Lower leg skin (tissue), 4 donors: ENCODE data around the gene ABR. TPM values are rescaled to one million over a fixed set of nuclear protein-coding genes. Genes with fewer than 3 reads are reported as not detected.
"Not testable (repeated sequence)": the region's sequence is repeated elsewhere in the genome, so short reads cannot be mapped to it uniquely, and the experiment has no call there.

Experiments
- DNase-seq, 2 donors: peaks; one replicate each; pipeline ENCODE4 v3.0.0-alpha.2; 2019; ENCODE audit warnings: low spot score in 2 of 2
- H3K4me3 ChIP-seq: fragments of 200-600 bp; sonication (generic); 2 replicates; pipeline ENCODE4 v1.5.1; 2017; ENCODE audit warnings: mild to moderate bottlenecking, low read depth; ENCODE audit not compliant: poor library complexity, severe bottlenecking
- CTCF ChIP-seq, 3 donors: fragments of 450-650 bp; IDR thresholded peaks; one replicate each; pipeline ENCODE4 v1.5.1; 2016; ENCODE audit warnings: antibody characterized with exemption in 3 of 3, mild to moderate bottlenecking in 3 of 3, moderate library complexity in 2 of 3
- POLR2A ChIP-seq, 2 donors: fragments of 450-650 bp; IDR thresholded peaks; one replicate each; pipeline ENCODE4 v1.6.1; 2016 to 2017; ENCODE audit warnings: antibody characterized with exemption in 2 of 2, mild to moderate bottlenecking in 1 of 2, moderate library complexity in 1 of 2
- WGBS, 2 donors: methylation state at CpG; one replicate each; pipeline ENCODE4 v1.1.5; 2018; 5-methylcytosine and 5-hydroxymethylcytosine counted together
- intact Hi-C: fragments of 100-400 bp; cut with DNase I; formaldehyde crosslinking; loops from one replicate; pipeline ENCODE4 v1.15.0; 2023; ENCODE audit warnings: low total_unique reads
- total RNA-seq, 4 donors: library from RNA; depleted of rRNA; stranded (reverse); fragments of >200 nt; gene quantifications; one replicate each; pipeline ENCODE4 v1.1.0, GENCODE V29; 2016

Gene ABR
- total RNA-seq, 4 donors from 2014 or later: 60.9 to 98.8 (median 88.3) TPM

GRCh38 chr17:1045456-1045855, 134.3 kb downstream of the ABR start:
- intact Hi-C loops: no loop called here
- WGBS, 2 donors: 76 to 80% methylated on average over 9 of the region's 9 CpGs
- TF ChIP-seq POLR2A (IDR thresholded peaks at IDR 0.05) (no peak), CTCF (IDR thresholded peaks at IDR 0.05) (no peak)
- no peak for DNase-seq
- H3K4me3 ChIP-seq: no peak overlapping the region

GRCh38 chr17:1044387-1045009, 135.3 kb downstream of the ABR start:
- 86 to 94% methylated on average over 13 of the region's 13 CpGs for WGBS, 2 donors
- H3K4me3 ChIP-seq, DNase-seq, intact Hi-C loops: not testable (repeated sequence)

GRCh38 chr17:1043601-1044251, 136.1 kb downstream of the ABR start:
- no peak overlapping the region for H3K4me3 ChIP-seq
- intact Hi-C loops: no loop called here
- no peak for DNase-seq
- TF ChIP-seq CTCF (IDR thresholded peaks at IDR 0.05) (no peak), POLR2A (IDR thresholded peaks at IDR 0.05) (no peak)
- WGBS, 2 donors: 54 to 73% methylated on average over 18 to 21 of the region's 21 CpGs

- TF ChIP-seq POLR2A (IDR thresholded peaks at IDR 0.05) (no peak), CTCF (IDR thresholded peaks at IDR 0.05) (no peak)
- DNase-seq: no peak
- no peak overlapping the region for H3K4me3 ChIP-seq
- intact Hi-C loops: no loop called here
- 88 to 96% methylated on average over 19 of the region's 19 CpGs for WGBS, 2 donors
Measured at GRCh38 chr17:1042486-1042885, 137.3 kb downstream of the ABR start.

- no peak for DNase-seq
- intact Hi-C loops: no loop called here
- TF ChIP-seq POLR2A (IDR thresholded peaks at IDR 0.05) (no peak), CTCF (IDR thresholded peaks at IDR 0.05) (no peak)
- H3K4me3 ChIP-seq: no peak overlapping the region
- WGBS, 2 donors: 92 to 94% methylated on average over 9 of the region's 9 CpGs
Measured at GRCh38 chr17:1041746-1042145, 138.0 kb downstream of the ABR start.

- DNase-seq: no peak
- TF ChIP-seq CTCF (IDR thresholded peaks at IDR 0.05) (no peak), POLR2A (IDR thresholded peaks at IDR 0.05) (no peak)
- intact Hi-C loops: no loop called here
- WGBS, 2 donors: 30 to 32% methylated on average over 7 to 11 of the region's 13 CpGs
- no peak overlapping the region for H3K4me3 ChIP-seq
Measured at GRCh38 chr17:1040216-1040600, 139.6 kb downstream of the ABR start.
